ENCODE data around the gene GUCD1. TPM values are rescaled to one million over a fixed set of nuclear protein-coding genes. Genes with fewer than 3 reads are reported as not detected.

Gene GUCD1
- total RNA-seq, 1 experiment from 2014 or later: 48.7 TPM

- Histone ChIP-seq H3K27ac (ENCODE audit: low read depth, low read length) (no peak overlapping the region), H3K79me2 (ENCODE audit: insufficient read depth, low read length) (no peaks in the 10 kb centered on the region), H3K9me3 (ENCODE audit: control insufficient read depth in 1 of 2, insufficient read depth in 1 of 2, low read depth in 1 of 2, low read length in 2 of 2) (no peaks in the 10 kb centered on the region), H3K4me3 (replicated peaks in 1 of 2; ENCODE audit: low read depth in 1 of 2, low read length in 2 of 2) (no peak overlapping the region), H3K27me3 (ENCODE audit: insufficient read depth, low read length) (peaks cover 5% of the 10 kb centered on the region; the same call in 1 of the 2 replicates), H4K20me1 (ENCODE audit: insufficient read depth) (no peaks in the 10 kb centered on the region), H2AFZ (ENCODE audit: low read depth, low read length, poor library complexity, severe bottlenecking) (no peak overlapping the region), H3K9me2 (ENCODE audit: insufficient read depth) (no peaks in the 10 kb centered on the region), H3K4me1 (ENCODE audit: control insufficient read depth in 1 of 2, insufficient read depth in 2 of 2, low read length in 2 of 2) (peaks cover 0 to under 1% of the 10 kb centered on the region in 2 experiments; a peak in 1 of 4 replicates), H3K9ac (ENCODE audit: low read length) (no peak overlapping the region), H3K4me2 (ENCODE audit: low read length) (no peak overlapping the region), H3K36me3 (ENCODE audit: control insufficient read depth in 1 of 2, insufficient read depth in 2 of 2, low read length in 2 of 2) (no peaks in the 10 kb centered on the region)
- ChIA-PET POLR2A (no interaction called here), RAD21 (ENCODE audit: low non-redundant PET in 1 of 2, low total read pairs in 2 of 2, uncharacterized antibody in 2 of 2, unreplicated experiment in 2 of 2) (interaction anchor here in 1 of 2 experiments (0.7 kb wide), 1 partner anchor 92 kb away, joined by 3 read pairs; no protein-coding TSS in a partner anchor), CTCF (no interaction called here)
- DNase-seq (ENCODE audit: low read depth, low spot score) (no peak), ATAC-seq (no peak)
- no peak for TF ChIP-seq POLR2AphosphoS5 (IDR thresholded peaks at IDR 0.05; ENCODE audit: low read depth, low read length)
- no peak for TF ChIP-seq SP1 (IDR thresholded peaks at IDR 0.05; ENCODE audit: low read depth)
- TF ChIP-seq ATF3 (IDR thresholded peaks at IDR 0.05): no peak
- TF ChIP-seq FOSL1 (IDR thresholded peaks at IDR 0.05; ENCODE audit: low read depth): no peak
- TF ChIP-seq EZH2 (IDR thresholded peaks at IDR 0.05): no peak
- TF ChIP-seq MAX (IDR thresholded peaks at IDR 0.05): no peak
- no peak for TF ChIP-seq EGR1 (IDR thresholded peaks at IDR 0.05; ENCODE audit: low read depth)
- TF ChIP-seq EZH2phosphoT487 (IDR thresholded peaks at IDR 0.05; ENCODE audit: borderline replicate concordance): no peak
- TF ChIP-seq ZFX (IDR thresholded peaks at IDR 0.05): no peak
- no peak for TF ChIP-seq CEBPB (IDR thresholded peaks at IDR 0.05; ENCODE audit: low read depth)
- no peak for TF ChIP-seq YY1 (IDR thresholded peaks at IDR 0.05; ENCODE audit: extremely low read depth, insufficient replicate concordance, low read depth, low read length)
- no peak for TF ChIP-seq CBX3 (IDR thresholded peaks at IDR 0.05; ENCODE audit: low read depth)
- no peak for TF ChIP-seq ZNF274 (IDR thresholded peaks at IDR 0.05; ENCODE audit: low read depth, low read length)
- no peak for TF ChIP-seq POLR2A (IDR thresholded peaks at IDR 0.05; ENCODE audit: borderline replicate concordance, extremely low read depth, insufficient read depth, insufficient read length)
- TF ChIP-seq SIN3A (IDR thresholded peaks at IDR 0.05; ENCODE audit: low read depth): no peak
- no peak for TF ChIP-seq ZBTB33 (IDR thresholded peaks at IDR 0.05; ENCODE audit: extremely low read depth, insufficient replicate concordance, low read length)
- TF ChIP-seq SRF (IDR thresholded peaks at IDR 0.05; ENCODE audit: low read depth): no peak
- TF ChIP-seq CTCF (IDR thresholded peaks at IDR 0.05 in 2 of 3, conservative IDR thresholded peaks at IDR 0.05 in 1 of 3; ENCODE audit: borderline replicate concordance in 1 of 3, insufficient read depth in 1 of 3, low read depth in 2 of 3, low read length in 2 of 3): no peak
- TF ChIP-seq TCF7L2 (IDR thresholded peaks at IDR 0.05; ENCODE audit: borderline replicate concordance, extremely low read depth, insufficient read depth, insufficient read length): no peak
- intact Hi-C loops (cut with micrococcal nuclease): no loop called here
- BruUV-seq (replicated peaks): no TSS peak
These were observed 42.9 kb downstream of the GUCD1 start for GRCh38 chr22:24512043-24512442.
